DOHH2 (cell line): ENCODE data around the gene CSNK1G3.

ENCODE experiments used
- H3F3A ChIP-seq: fragments of 200-600 bp; sonication (generic), shearing (Covaris generic); 2 replicates; pipeline ENCODE4 v1.6.0; 2016; ENCODE audit warnings: antibody characterized with exemption, mild to moderate bottlenecking; ENCODE audit not compliant: control insufficient read depth, insufficient read depth
- H3K27ac ChIP-seq: fragments of 200-600 bp; sonication (generic); 2 replicates; pipeline ENCODE4 v1.5.1; 2014; ENCODE audit warnings: low read depth, mild to moderate bottlenecking, low read length, moderate library complexity
- H3K27me3 ChIP-seq: fragments of 200-600 bp; sonication (generic); 2 replicates; pipeline ENCODE4 v1.6.1; 2014; ENCODE audit warnings: mild to moderate bottlenecking, low read length, mixed read lengths; ENCODE audit not compliant: control insufficient read depth
- H3K36me3 ChIP-seq: fragments of 200-600 bp; sonication (generic); 2 replicates; pipeline ENCODE4 v1.6.1; 2014; ENCODE audit warnings: mild to moderate bottlenecking, low read length, moderate library complexity, mixed read lengths; ENCODE audit not compliant: control insufficient read depth
- H3K4me1 ChIP-seq: fragments of 200-600 bp; sonication (generic); 2 replicates; pipeline ENCODE4 v1.6.1; 2014; ENCODE audit warnings: mild to moderate bottlenecking, low read length, mixed read lengths; ENCODE audit not compliant: control insufficient read depth
- H3K4me2 ChIP-seq: fragments of 200-600 bp; sonication (generic); 2 replicates; pipeline ENCODE4 v1.6.0; 2014; ENCODE audit warnings: mild to moderate bottlenecking, low read length, moderate library complexity
- H3K4me3 ChIP-seq: fragments of 200-600 bp; sonication (generic); 2 replicates; pipeline ENCODE4 v1.5.1; 2014; ENCODE audit warnings: mild to moderate bottlenecking, low read length, mixed read lengths
- H3K79me2 ChIP-seq: fragments of 200-600 bp; sonication (generic); 2 replicates; pipeline ENCODE4 v1.6.1; 2014; ENCODE audit warnings: mild to moderate bottlenecking, low read length, mixed read lengths; ENCODE audit not compliant: control insufficient read depth
- H3K9me2 ChIP-seq: fragments of 200-600 bp; sonication (generic); replicated peaks from 2 replicates; pipeline ENCODE4 v1.6.1; 2014; ENCODE audit warnings: mild to moderate bottlenecking, low read length, mixed read lengths; ENCODE audit not compliant: control insufficient read depth
- H3K9me3 ChIP-seq: fragments of 200-600 bp; sonication (generic); 2 replicates; pipeline ENCODE4 v1.6.1; 2014; ENCODE audit warnings: antibody characterized with exemption, low read length, mixed read lengths; ENCODE audit not compliant: control insufficient read depth, insufficient read depth
- H4K20me1 ChIP-seq: fragments of 200-600 bp; sonication (generic); 2 replicates; pipeline ENCODE4 v1.6.0; 2014; ENCODE audit warnings: low read depth, mild to moderate bottlenecking, antibody characterized with exemption, low read length, moderate library complexity; ENCODE audit not compliant: control insufficient read depth, insufficient read depth
- CTCF ChIP-seq: fragments of 200-600 bp; sonication (generic); IDR thresholded peaks from one replicate; pipeline ENCODE4 v1.5.1; 2014; ENCODE audit warnings: antibody characterized with exemption, mild to moderate bottlenecking, low read depth, low read length; ENCODE audit not compliant: poor library complexity, severe bottlenecking
- EZH2phosphoT487 ChIP-seq: fragments of 200-600 bp; sonication (generic); IDR thresholded peaks from 2 replicates; pipeline ENCODE4 v1.6.1; 2017; ENCODE audit warnings: borderline replicate concordance, mild to moderate bottlenecking, antibody characterized with exemption, low read length, moderate library complexity, mixed read lengths

The CSNK1G3 gene

GRCh38 chr5:123559434-123559775 lies 47.4 kb downstream of the CSNK1G3 start:
- Histone ChIP-seq H3K9me3 (no peaks in the 10 kb centered on the region), H3K4me3 (no peak overlapping the region), H3K9me2 (no peaks in the 10 kb centered on the region), H3K27ac (no peak overlapping the region), H3K4me1 (no peaks in the 10 kb centered on the region), H4K20me1 (no peaks in the 10 kb centered on the region), H3K79me2 (no peaks in the 10 kb centered on the region; the same call in 1 of the 2 replicates), H3K36me3 (peaks cover 9% of the 10 kb centered on the region; the same call in 1 of the 2 replicates), H3F3A (no peaks in the 10 kb centered on the region), H3K4me2 (no peak overlapping the region), H3K27me3 (no peaks in the 10 kb centered on the region)
- TF ChIP-seq EZH2phosphoT487 (no peak), CTCF (no peak)

- Histone ChIP-seq H4K20me1 (no peaks in the 10 kb centered on the region), H3F3A (no peaks in the 10 kb centered on the region), H3K27ac (no peak overlapping the region), H3K4me1 (no peaks in the 10 kb centered on the region), H3K4me2 (no peak overlapping the region), H3K79me2 (no peaks in the 10 kb centered on the region; the same call in 1 of the 2 replicates), H3K27me3 (no peaks in the 10 kb centered on the region), H3K36me3 (peaks cover 9% of the 10 kb centered on the region; the same call in 1 of the 2 replicates), H3K9me2 (no peaks in the 10 kb centered on the region), H3K9me3 (no peaks in the 10 kb centered on the region), H3K4me3 (no peak overlapping the region)
- no peak for TF ChIP-seq CTCF
- no peak for TF ChIP-seq EZH2phosphoT487
Measured at GRCh38 chr5:123561230-123561629, 49.3 kb downstream of the CSNK1G3 start.

- TF ChIP-seq CTCF, result no peak
- no peak for TF ChIP-seq EZH2phosphoT487
- Histone ChIP-seq H3K27ac (no peak overlapping the region), H3K27me3 (no peaks in the 10 kb centered on the region), H3K9me3 (no peaks in the 10 kb centered on the region), H3K9me2 (no peaks in the 10 kb centered on the region), H3K4me1 (no peaks in the 10 kb centered on the region), H3K4me3 (no peak overlapping the region), H4K20me1 (no peaks in the 10 kb centered on the region), H3F3A (no peaks in the 10 kb centered on the region), H3K4me2 (no peak overlapping the region), H3K36me3 (peaks cover 3% of the 10 kb centered on the region; the same call in 1 of the 2 replicates), H3K79me2 (no peaks in the 10 kb centered on the region)
Measured at GRCh38 chr5:123571927-123572326, 60.0 kb downstream of the CSNK1G3 start.

GRCh38 chr5:123578390-123578789 lies 66.4 kb downstream of the CSNK1G3 start:
- Histone ChIP-seq H3K36me3 (peaks cover 3% of the 10 kb centered on the region; the same call in 1 of the 2 replicates), H4K20me1 (no peaks in the 10 kb centered on the region), H3K9me3 (no peaks in the 10 kb centered on the region), H3F3A (no peaks in the 10 kb centered on the region), H3K9me2 (no peaks in the 10 kb centered on the region), H3K27me3 (no peaks in the 10 kb centered on the region), H3K4me2 (no peak overlapping the region), H3K4me1 (no peaks in the 10 kb centered on the region), H3K79me2 (no peaks in the 10 kb centered on the region), H3K27ac (no peak overlapping the region), H3K4me3 (no peak overlapping the region)
- no peak for TF ChIP-seq EZH2phosphoT487
- no peak for TF ChIP-seq CTCF
